Esophagus squamous epithelium (tissue), 4 donors: ENCODE results near the gene RNF32.

Experiments
- POLR2A ChIP-seq, 4 donors: fragments of 450-650 bp; IDR thresholded peaks; one replicate each; pipeline ENCODE4 v1.6.1; 2017; ENCODE audit warnings: antibody characterized with exemption in 4 of 4, mild to moderate bottlenecking in 4 of 4, moderate library complexity in 3 of 4
- TF ChIP-seq, protein P1 (sequence below), 6 experiments: fragments of 450-650 bp in 4 of 6; fragments of 200-600 bp in 2 of 6; sonication (generic) in 2 of 6; IDR thresholded peaks; one replicate each; pipeline ENCODE4 v1.5.1; 2016 to 2019; ENCODE audit warnings: antibody characterized with exemption in 6 of 6, mild to moderate bottlenecking in 4 of 6, moderate library complexity in 4 of 6

DNA sequence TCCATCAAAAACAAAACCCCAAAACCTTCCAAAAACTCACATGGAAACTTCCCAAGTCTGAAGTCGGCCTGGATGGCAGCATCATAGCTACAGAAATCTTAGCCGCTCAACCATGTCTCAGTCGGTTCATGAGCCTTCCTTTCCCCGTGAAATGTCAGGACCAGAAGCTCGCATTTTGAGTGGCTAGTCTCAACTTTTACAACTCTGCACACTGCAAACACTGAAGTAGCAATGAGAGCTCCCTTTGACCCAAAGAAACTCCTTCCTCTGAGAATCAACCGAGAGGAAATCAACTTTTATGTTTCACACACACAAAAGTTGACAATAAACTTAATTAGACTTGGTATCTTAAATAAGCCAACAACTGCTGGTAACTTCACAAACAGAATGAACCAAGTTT lies 37.6 kb upstream of the RNF32 start:
- no peak for TF ChIP-seq POLR2A (IDR thresholded peaks at IDR 0.05)
- TF ChIP-seq, protein P1, sequence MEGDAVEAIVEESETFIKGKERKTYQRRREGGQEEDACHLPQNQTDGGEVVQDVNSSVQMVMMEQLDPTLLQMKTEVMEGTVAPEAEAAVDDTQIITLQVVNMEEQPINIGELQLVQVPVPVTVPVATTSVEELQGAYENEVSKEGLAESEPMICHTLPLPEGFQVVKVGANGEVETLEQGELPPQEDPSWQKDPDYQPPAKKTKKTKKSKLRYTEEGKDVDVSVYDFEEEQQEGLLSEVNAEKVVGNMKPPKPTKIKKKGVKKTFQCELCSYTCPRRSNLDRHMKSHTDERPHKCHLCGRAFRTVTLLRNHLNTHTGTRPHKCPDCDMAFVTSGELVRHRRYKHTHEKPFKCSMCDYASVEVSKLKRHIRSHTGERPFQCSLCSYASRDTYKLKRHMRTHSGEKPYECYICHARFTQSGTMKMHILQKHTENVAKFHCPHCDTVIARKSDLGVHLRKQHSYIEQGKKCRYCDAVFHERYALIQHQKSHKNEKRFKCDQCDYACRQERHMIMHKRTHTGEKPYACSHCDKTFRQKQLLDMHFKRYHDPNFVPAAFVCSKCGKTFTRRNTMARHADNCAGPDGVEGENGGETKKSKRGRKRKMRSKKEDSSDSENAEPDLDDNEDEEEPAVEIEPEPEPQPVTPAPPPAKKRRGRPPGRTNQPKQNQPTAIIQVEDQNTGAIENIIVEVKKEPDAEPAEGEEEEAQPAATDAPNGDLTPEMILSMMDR (IDR thresholded peaks at IDR 0.05) = no peak
